MM.1S (cell line): ENCODE data around the gene SERPINB4.

Experiments
- DNase-seq: peaks from one replicate; pipeline ENCODE4 v3.0.0-alpha.2; 2015
- H2AFZ ChIP-seq: fragments of 300-600 bp; sonication (generic); 2 replicates; pipeline ENCODE4 v1.6.0; 2016; ENCODE audit warnings: antibody characterized with exemption, low read length
- H3F3A ChIP-seq: fragments of 300-600 bp; sonication (generic); 2 replicates; pipeline ENCODE4 v1.6.1; 2016; ENCODE audit warnings: mild to moderate bottlenecking, antibody characterized with exemption, low read length, moderate library complexity, mixed read lengths; ENCODE audit not compliant: insufficient read depth
- H3K27ac ChIP-seq: fragments of 300-600 bp; sonication (generic); 2 replicates; pipeline ENCODE4 v1.5.1; 2016; ENCODE audit warnings: mild to moderate bottlenecking, low read length
- H3K27me3 ChIP-seq: fragments of 300-600 bp; sonication (generic); replicated peaks from 2 replicates; pipeline ENCODE4 v1.6.0; 2016; ENCODE audit warnings: low read length; ENCODE audit not compliant: insufficient read depth
- H3K36me3 ChIP-seq: fragments of 300-600 bp; sonication (generic); replicated peaks from 2 replicates; pipeline ENCODE4 v1.6.1; 2016; ENCODE audit warnings: mild to moderate bottlenecking, low read length, mixed read lengths; ENCODE audit not compliant: insufficient read depth
- H3K4me1 ChIP-seq: fragments of 300-600 bp; sonication (generic); 2 replicates; pipeline ENCODE4 v1.6.1; 2016; ENCODE audit warnings: low read length, mixed read lengths
- H3K4me2 ChIP-seq: fragments of 300-600 bp; sonication (generic); 2 replicates; pipeline ENCODE4 v1.6.0; 2016; ENCODE audit warnings: low read depth, low read length
- H3K4me3 ChIP-seq: fragments of 300-600 bp; sonication (generic); 2 replicates; pipeline ENCODE4 v1.5.1; 2016; ENCODE audit warnings: low read length, mixed read lengths
- H3K79me2 ChIP-seq: fragments of 300-600 bp; sonication (generic); 2 replicates; pipeline ENCODE4 v1.6.1; 2016; ENCODE audit warnings: mixed run types, low read length, mixed read lengths
- H3K9ac ChIP-seq: fragments of 300-600 bp; sonication (generic); 2 replicates; pipeline ENCODE4 v1.6.1; 2016; ENCODE audit warnings: low read length, mixed read lengths
- H3K9me2 ChIP-seq: fragments of 300-600 bp; sonication (generic); replicated peaks from 2 replicates; pipeline ENCODE4 v1.6.1; 2016; ENCODE audit warnings: mild to moderate bottlenecking, low read length, mixed read lengths; ENCODE audit not compliant: insufficient read depth
- H3K9me3 ChIP-seq: fragments of 300-600 bp; sonication (generic); replicated peaks from 2 replicates; pipeline ENCODE4 v1.6.1; 2016; ENCODE audit warnings: mild to moderate bottlenecking, low read length, mixed read lengths; ENCODE audit not compliant: insufficient read depth
- H4K20me1 ChIP-seq: fragments of 300-600 bp; sonication (generic); 2 replicates; pipeline ENCODE4 v1.6.1; 2016; ENCODE audit warnings: mild to moderate bottlenecking, low read length, moderate library complexity, mixed read lengths; ENCODE audit not compliant: insufficient read depth
- EZH2 ChIP-seq: fragments of 300-600 bp; sonication (generic); optimal IDR thresholded peaks from 2 replicates; pipeline ENCODE3; 2017; ENCODE audit warnings: low read depth, mild to moderate bottlenecking, antibody characterized with exemption, low read length, mixed read lengths
- EZH2phosphoT487 ChIP-seq: fragments of 300-600 bp; sonication (generic); IDR thresholded peaks from 2 replicates; pipeline ENCODE4 v1.6.1; 2018; ENCODE audit warnings: antibody characterized with exemption, low read length
- TF ChIP-seq, protein P1 (sequence below): fragments of 300-600 bp; sonication (generic); IDR thresholded peaks from 2 replicates; pipeline ENCODE4 v1.5.1; 2016; ENCODE audit warnings: antibody characterized with exemption, low read length, mixed read lengths

The SERPINB4 gene

GRCh38 chr18:63627819-63628218 is 16.2 kb downstream of the SERPINB4 start:
- H3K36me3 ChIP-seq: no peaks in the 10 kb centered on the region
- no peak for DNase-seq
- no peak overlapping the region for H3K27ac ChIP-seq
- H3K4me3 ChIP-seq: no peak overlapping the region
- no peaks in the 10 kb centered on the region for H3K9me2 ChIP-seq
- no peaks in the 10 kb centered on the region for H3K4me1 ChIP-seq
- no peaks in the 10 kb centered on the region for H3K27me3 ChIP-seq
- no peak overlapping the region for H2AFZ ChIP-seq
- no peaks in the 10 kb centered on the region for H4K20me1 ChIP-seq
- H3K79me2 ChIP-seq: no peaks in the 10 kb centered on the region
- H3K4me2 ChIP-seq: no peak overlapping the region
- TF ChIP-seq, protein P1, sequence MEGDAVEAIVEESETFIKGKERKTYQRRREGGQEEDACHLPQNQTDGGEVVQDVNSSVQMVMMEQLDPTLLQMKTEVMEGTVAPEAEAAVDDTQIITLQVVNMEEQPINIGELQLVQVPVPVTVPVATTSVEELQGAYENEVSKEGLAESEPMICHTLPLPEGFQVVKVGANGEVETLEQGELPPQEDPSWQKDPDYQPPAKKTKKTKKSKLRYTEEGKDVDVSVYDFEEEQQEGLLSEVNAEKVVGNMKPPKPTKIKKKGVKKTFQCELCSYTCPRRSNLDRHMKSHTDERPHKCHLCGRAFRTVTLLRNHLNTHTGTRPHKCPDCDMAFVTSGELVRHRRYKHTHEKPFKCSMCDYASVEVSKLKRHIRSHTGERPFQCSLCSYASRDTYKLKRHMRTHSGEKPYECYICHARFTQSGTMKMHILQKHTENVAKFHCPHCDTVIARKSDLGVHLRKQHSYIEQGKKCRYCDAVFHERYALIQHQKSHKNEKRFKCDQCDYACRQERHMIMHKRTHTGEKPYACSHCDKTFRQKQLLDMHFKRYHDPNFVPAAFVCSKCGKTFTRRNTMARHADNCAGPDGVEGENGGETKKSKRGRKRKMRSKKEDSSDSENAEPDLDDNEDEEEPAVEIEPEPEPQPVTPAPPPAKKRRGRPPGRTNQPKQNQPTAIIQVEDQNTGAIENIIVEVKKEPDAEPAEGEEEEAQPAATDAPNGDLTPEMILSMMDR: no peak
- TF ChIP-seq EZH2 (no peak), EZH2phosphoT487 (no peak)
- no peak overlapping the region for H3K9ac ChIP-seq
- no peaks in the 10 kb centered on the region for H3F3A ChIP-seq
- H3K9me3 ChIP-seq: no peaks in the 10 kb centered on the region

- Histone ChIP-seq H3K9ac (no peak overlapping the region), H3K4me1 (no peaks in the 10 kb centered on the region), H3F3A (no peaks in the 10 kb centered on the region), H3K27ac (no peak overlapping the region), H3K4me3 (no peak overlapping the region), H4K20me1 (no peaks in the 10 kb centered on the region), H2AFZ (no peak overlapping the region), H3K9me2 (no peaks in the 10 kb centered on the region), H3K27me3 (no peaks in the 10 kb centered on the region), H3K9me3 (no peaks in the 10 kb centered on the region), H3K4me2 (no peak overlapping the region), H3K36me3 (no peaks in the 10 kb centered on the region), H3K79me2 (no peaks in the 10 kb centered on the region)
- DNase-seq: no peak
- TF ChIP-seq EZH2phosphoT487 (no peak), EZH2 (no peak)
- TF ChIP-seq, protein P1: no peak
These were observed 17.6 kb downstream of the SERPINB4 start for GRCh38 chr18:63626431-63626830.

DNA sequence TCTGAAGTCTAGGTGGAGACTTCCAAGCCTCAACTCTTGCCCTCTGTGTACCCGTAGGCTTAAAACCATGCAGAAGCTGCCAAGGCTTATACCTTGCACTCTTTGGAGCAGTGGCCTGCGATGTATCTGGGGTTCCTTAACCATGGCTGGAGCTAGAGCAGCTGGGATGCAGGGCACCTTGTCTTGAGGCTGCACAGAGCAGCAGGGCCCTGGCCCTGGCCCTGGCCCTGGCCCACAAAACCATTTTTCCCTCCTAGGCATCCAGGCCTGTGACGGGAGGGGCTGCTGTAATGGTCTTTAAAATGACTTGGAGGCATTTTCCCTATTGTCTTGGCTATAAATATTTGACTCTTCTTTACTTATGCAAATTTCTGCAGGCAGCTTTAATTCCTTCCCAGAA is 19.2 kb downstream of the SERPINB4 start:
- H3K79me2 ChIP-seq: no peaks in the 10 kb centered on the region
- no peaks in the 10 kb centered on the region for H4K20me1 ChIP-seq
- no peak for DNase-seq
- no peaks in the 10 kb centered on the region for H3K36me3 ChIP-seq
- TF ChIP-seq, protein P1: no peak
- TF ChIP-seq EZH2: no peak
- TF ChIP-seq EZH2phosphoT487: no peak
- no peak overlapping the region for H3K27ac ChIP-seq
- no peak overlapping the region for H2AFZ ChIP-seq
- no peaks in the 10 kb centered on the region for H3K9me2 ChIP-seq
- H3K9ac ChIP-seq: no peak overlapping the region
- no peaks in the 10 kb centered on the region for H3F3A ChIP-seq
- no peaks in the 10 kb centered on the region for H3K27me3 ChIP-seq
- no peaks in the 10 kb centered on the region for H3K4me1 ChIP-seq
- H3K4me2 ChIP-seq: no peak overlapping the region
- no peaks in the 10 kb centered on the region for H3K9me3 ChIP-seq
- H3K4me3 ChIP-seq: no peak overlapping the region

DNA sequence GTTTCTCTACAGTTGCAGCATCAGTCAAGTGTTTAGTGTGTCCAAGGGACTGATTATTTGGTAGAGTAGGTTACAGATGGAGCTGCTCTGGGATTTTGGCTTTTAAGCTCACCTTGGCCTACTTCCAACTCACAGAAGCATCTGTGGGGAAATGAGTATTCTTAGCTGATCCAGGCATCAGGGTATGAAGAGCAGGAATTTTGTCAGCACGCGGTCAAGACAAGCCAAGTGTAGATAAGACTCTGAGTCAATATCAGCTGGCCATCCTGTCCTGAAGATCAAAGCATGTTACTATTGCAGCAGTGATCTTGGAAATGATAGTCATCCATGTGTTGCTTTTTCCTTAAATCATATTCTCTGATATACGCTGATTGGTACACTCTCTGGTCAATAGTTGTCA is 24.4 kb downstream of the SERPINB4 start:
- Histone ChIP-seq H3K27me3 (no peaks in the 10 kb centered on the region), H3K9me3 (no peaks in the 10 kb centered on the region), H3K79me2 (no peaks in the 10 kb centered on the region), H3K27ac (no peak overlapping the region), H3K36me3 (no peaks in the 10 kb centered on the region), H3K4me1 (peaks cover 6% of the 10 kb centered on the region; the same call in 1 of the 2 replicates), H3K9ac (no peak overlapping the region), H3K4me2 (no peak overlapping the region), H3K9me2 (no peaks in the 10 kb centered on the region), H3F3A (no peaks in the 10 kb centered on the region), H4K20me1 (no peaks in the 10 kb centered on the region), H2AFZ (no peak overlapping the region), H3K4me3 (no peak overlapping the region)
- TF ChIP-seq, protein P1: no peak
- TF ChIP-seq EZH2: no peak
- TF ChIP-seq EZH2phosphoT487: no peak
- no peak for DNase-seq
